HG02970 (cell line): ENCODE data around the gene KCNA2.

Source experiments
- ATAC-seq: cut with Tn5 transposase; IDR thresholded peaks from one replicate; pipeline ENCODE4 v1.9.1; 2021; ENCODE audit warnings: mild to moderate bottlenecking, moderate library complexity, moderate number of reproducible peaks; ENCODE audit not compliant: unreplicated experiment, low FRiP score

KCNA2 gene

GRCh38 chr1:110605901-110606656, at the start of gene KCNA2:
KCNA2 (minus strand) TSS chr1:110606358; CDS start chr1:110604782, 1,576 bp downstream.
- ATAC-seq: no peak

- ATAC-seq: no peak
Observed at GRCh38 chr1:110650609-110651008, 44.5 kb upstream of the KCNA2 start.

DNA sequence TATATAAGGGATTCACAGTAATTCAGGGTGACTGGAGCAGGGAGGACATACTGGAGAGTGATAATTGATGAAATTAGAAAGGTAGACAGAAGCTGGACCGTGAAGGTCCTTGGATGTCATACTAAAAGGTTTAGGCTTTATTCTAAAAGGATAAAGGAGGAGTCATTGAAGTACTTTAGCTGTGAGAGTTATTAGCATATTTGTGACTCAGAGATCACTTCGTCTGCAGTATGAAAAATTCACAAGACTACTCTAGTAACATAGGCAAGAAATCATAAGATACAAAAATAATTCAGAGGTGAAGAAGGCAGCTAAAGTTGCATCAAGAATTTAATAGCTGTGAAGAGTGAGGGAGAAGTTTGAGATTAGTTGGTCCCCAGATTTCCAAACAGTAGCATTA, 42.3 kb upstream of the KCNA2 start:
- no peak for ATAC-seq

DNA sequence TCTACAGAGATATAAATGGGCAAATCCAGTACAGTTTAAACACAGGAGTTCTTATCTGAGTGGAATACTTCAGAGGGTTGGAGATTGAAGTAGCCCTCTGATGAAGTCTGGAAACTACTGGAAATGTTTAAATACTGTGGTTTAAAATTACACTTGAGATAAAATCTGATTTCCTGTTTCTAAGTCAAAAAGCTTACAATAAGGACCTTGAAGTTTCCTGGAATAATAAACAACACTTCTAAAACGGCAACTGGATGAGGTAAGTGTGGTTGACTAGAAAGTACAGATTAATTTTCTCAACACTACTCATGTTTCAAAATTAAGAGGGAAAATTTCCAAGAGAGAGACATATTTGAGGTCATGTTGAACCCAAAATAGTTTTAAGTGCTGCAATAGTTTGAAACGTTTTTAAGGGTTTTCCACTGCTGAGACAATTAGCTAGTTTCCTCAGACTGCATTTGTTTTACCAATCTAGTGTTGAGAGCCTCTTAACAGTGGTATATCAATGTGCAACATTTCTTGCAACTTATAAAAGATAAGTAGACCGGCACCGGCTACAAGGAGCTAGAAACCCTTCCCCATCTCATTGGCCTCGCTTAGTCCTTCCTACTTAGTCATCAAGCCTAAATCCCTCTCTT, 41.2 kb upstream of the KCNA2 start:
- no peak for ATAC-seq

DNA sequence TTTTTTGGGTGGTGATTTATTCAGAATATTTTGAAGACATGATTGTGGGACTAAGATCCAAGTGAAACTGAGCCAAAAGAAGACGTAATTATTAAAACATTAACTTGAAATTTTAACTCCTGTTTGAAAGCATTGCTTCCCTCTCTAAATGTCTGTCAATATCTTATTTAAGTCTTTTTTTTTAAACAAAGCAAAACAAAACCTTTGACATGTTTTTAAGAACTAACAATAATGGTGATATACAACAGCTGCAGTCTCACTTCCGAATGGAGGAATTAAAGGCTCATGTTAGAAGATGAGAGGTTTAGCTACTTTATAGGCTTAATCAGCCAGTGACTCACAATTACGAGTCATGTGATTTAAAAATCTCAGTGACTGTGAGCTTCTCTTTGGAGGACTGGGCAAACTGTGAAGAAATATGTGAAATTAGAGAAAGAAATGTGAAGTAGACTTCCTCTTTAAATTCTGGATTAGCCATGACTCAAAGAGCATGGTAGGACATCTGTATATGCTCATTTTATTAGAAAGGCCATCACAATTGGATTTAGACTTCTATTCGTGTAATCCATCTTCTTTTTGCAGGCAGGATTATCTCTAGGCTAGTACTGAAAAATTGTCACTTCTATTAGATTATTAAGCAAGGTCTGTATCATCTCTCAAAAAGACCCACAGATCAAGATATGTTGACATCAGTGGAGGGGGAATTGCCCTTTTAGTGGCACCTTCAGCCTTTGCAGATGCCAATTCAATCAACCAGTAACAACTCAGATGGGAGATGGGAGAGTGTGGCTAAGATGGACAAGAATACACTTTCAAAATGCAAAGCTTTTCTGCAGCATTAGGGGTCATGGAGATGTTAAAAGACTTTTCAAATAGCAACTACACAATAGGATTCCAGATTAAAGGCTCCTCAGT, 39.9 kb upstream of the KCNA2 start:
- no peak for ATAC-seq

DNA sequence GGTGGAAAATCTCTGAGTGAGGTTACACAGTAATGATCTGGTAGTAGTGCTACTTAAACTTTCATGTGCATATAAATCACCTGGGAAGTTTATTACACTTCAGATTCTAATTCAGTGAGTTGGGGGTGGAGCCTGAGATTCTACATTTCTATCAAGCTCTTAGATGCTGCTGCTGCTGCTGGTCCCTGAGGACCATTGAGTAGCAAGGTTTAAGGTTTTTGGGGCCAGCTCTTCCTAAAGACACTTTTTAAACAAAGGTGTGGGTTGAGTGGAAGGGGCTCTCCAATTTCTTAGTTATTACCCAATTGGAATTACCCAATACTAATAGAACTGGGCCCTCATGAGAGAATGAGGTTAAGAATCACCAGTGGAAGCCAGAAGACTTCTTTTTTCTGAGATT, 39.1 kb upstream of the KCNA2 start:
- ATAC-seq: no peak

GRCh38 chr1:110643879-110644472, 37.8 kb upstream of the KCNA2 start:
- ATAC-seq: no peak

DNA sequence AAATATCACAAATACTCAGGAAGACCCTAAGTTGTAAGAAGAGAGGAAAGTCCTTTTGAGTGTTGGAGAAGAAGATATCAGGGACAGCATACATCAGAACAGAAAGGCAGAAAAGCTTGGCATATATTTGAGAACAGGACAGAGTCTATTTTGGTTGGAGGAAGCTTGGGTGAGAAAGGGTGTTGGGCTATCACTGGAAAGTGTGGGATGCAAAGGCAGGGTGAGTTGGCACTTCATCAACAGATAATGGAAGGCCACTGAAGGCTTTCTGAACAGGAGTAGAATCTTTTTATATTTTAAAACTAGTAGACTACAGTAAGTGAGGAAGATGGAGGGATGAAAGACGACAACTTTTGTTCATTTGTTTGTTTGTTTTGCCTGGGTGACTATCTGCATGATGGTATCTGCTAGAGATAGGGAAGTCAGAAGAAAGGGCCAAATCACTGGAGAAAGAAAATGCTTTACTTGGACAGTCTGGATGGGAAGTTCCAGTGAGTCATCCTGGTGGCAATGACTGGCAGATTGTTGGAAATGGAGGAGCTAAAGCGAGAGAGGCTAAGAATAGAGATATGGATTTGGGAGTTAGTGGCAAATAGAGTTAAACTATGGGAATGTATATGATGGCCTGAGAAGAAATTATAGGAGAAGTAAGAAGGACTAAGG, 33.7 kb upstream of the KCNA2 start:
- no peak for ATAC-seq

GRCh38 chr1:110638556-110638955, 32.4 kb upstream of the KCNA2 start:
- ATAC-seq: no peak

DNA sequence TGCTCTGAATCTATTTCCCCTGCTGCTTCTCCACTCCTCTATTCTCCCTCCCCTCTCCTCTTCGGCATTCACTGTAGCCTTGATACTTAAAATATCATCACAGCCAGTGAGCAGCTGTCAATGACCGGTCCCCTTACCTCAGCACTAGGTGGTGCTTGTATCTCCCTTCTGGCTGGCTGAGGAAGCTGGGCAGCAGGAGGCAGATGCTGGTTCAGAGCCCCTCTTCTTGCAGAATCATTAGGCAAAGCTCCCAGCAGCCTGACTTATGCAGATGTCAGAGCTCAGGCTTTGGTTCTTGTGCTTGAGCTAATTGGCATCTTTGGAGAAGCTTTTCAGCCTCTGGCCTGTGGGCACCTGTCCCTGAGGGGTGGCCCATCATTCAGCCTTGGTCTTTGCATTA, 31.9 kb upstream of the KCNA2 start:
- ATAC-seq: no peak

DNA sequence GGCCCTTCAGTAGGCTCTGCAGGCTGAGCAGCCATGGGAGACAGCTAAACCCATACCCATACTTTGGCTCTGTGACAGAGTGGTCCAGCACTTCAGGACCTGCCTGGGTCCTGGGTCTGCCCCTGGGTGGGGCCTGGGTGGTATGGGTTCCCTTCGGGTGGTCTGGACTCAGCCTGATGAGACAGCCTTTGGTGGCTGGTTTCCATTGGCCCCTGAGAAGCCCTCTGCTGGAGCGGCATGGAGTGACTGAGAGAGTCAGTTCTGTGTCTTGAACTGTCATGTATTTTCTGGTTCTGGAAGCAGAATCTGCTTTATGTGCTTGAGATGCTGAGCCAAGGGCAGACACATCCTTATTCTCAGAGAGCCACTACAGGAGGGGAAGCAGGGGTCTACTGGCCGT, 31.3 kb upstream of the KCNA2 start:
- ATAC-seq: no peak

DNA sequence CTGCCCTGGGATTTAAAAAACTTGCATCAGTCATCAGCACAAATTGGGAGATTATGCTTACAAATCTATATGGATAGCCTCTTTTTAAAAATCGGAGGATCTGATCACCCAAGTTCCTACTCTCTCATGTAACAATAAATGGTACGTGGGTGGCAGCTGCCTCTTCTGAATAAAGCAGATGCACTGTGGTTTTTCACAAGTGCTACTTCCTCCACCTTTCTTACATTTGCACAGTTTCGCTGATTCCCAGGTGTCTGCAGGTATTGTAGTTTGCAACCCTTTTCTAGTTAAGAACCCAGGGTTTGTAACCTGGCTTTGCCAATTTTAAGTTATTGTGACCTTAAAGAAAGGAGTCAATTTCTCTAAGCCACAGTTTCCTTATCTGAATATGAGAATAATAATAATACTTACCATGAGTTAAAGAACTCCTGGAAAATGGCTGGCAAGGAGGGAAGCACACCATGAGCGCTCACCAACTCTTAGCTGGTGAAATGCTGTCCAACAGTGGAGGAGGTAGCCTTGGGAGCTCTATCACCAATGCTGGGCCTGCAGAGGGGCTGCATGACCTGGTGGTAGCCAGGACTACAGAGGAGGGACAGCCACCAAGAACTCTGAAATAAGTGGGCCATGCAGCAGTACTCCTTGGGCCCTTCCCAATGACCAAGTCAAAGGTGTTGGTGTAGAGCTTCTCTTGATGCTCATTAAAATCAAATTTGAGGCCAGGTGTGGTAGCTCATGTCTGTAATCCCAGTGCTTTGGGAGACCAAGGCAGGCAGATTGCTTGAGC, 30.2 kb upstream of the KCNA2 start:
- no peak for ATAC-seq

DNA sequence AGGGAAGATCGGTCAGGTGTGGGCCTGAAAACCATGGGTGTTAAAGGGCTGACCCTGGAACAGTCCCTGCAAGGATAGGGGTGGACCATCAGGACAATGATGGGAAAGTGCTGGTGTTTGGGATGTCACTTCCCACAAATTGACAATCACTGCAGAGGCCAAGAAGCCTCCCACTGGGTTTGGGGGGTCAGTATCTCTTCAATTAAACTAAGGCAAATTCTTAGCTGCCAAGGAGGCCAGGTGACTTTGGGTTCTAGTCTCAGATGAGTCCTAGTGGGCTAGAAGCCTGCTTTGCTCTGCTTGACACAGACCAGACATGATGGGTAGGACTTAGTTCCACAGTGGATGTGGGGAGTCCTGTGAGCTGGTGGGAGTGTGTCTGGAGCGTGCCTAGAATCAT, 29.3 kb upstream of the KCNA2 start:
- no peak for ATAC-seq

DNA sequence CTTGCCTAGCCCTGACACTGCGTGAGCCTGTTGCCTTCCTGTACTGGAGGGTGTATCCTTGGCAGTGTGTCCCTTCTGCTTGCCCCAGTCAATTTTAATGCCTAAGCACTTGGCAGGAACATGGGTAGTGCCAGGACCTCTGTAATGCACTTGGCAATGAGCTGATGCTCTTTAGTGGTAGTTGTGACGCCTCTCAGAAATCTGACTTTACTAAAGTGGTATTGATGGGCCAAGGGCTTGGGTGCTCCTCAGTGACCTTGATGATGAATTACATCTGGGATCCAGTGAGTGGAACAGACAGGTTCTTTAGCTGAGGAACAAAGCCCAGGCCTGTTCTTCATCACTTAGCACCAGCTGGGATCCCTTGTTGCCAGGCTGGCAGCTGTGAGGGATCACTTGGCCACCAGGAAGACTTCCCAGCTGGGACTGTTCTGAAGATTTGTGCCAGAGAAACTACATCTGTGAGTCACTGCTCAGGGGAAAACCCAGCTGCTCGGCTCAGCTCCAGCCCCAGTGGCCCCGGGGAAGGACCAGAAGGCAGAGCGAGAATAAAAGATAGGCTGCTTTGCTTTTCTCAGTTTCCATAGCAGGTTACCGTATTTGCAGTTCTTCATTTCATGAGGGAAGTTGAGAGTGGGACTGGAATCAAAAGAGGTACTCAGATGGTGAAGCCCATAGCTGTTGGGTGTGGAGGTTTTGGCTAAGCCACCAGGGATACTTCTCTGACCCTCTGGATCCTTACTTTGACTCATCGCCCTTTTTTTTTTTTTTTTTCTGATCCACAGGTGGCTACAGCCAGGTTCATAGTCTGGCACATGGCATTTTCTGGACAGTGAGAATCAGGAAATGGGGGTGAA, 28.5 kb upstream of the KCNA2 start:
- ATAC-seq: peak; percentile 43

- no peak for ATAC-seq
Observed at GRCh38 chr1:110634086-110634454, 27.9 kb upstream of the KCNA2 start.

DNA sequence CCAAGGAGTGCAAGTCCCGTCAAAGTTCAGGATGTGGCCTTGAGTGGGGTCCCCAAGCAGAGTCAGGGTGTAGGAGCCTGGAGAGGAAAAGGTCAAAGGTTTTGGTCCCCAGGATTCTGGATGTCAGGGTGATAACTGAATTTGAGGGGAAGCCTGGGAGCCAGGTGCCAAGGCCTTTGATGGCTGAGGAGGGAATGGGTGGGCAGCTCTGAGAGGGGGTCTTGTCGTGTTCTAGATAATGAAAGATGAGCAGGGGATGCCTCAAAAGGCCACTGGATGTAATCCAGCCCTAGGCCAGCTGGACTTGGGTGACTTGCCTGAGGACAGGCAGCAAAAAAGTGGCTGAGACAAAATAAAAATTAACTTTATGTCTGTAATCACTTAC, 27.5 kb upstream of the KCNA2 start:
- no peak for ATAC-seq

DNA sequence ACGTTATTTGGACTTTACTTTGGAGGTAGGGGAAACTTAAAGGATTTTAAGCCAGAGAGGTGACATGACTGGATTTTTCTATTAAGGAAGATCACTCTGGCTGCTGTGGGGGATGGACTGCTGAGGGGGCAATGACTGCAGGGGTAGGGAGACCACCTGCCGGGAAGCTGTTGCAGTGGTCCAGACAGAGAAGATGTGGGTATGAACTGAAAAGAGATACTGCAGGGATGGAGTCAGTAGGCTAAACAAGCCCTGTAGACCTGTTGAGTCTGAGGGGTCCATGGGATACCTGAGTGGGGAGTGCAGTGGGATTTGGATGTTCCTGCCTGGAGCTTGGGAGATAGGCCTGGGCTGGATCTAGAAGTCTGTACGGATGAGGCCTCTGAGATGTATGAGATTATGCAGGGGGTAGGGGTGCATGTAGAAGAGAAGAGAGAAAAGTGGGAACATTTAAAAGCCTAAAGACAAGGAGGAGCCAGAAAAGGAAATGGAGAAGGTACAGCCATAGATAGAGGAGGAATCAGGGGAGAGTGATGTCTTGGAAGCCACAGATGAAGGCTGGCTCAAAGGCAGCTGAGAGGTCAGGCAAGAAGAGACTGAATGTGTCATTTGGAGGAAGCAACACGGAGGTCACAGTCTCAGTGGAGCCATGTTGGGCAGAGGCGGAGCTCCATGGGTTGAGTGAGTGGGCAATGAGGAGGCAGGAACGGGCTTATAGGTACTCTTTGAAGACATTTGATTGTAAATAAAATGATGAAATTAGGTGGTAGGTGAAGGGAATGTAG, 25.9 kb upstream of the KCNA2 start:
- no peak for ATAC-seq
